Heart right ventricle (tissue), 16 donors: ENCODE data around the gene CHMP1A. TPM values are rescaled to one million over a fixed set of nuclear protein-coding genes. Genes with fewer than 3 reads are reported as not detected.

Experiments
- ATAC-seq, 8 donors: fragments of 200-7000 bp; cut with Tn5 transposase; one replicate each; pipeline ENCODE4 v1.9.1; 2020; ENCODE audit warnings: mild to moderate bottlenecking in 8 of 8, moderate library complexity in 8 of 8, moderate number of reproducible peaks in 1 of 8
- DNase-seq, 2 donors: peaks; one replicate each; pipeline ENCODE4 v3.0.0-alpha.2; 2020
- H3K27ac ChIP-seq, 10 donors: fragments of 200-600 bp; sonication (generic) in 2 of 10; one replicate each; pipeline versions ENCODE4 v1.5.0 to v1.8.0; 2020 to 2022; ENCODE audit warnings: mild to moderate bottlenecking in 3 of 10
- H3K27me3 ChIP-seq, 7 donors: fragments of 200-600 bp; one replicate each; pipeline ENCODE4 v1.8.0; 2021 to 2022; ENCODE audit warnings: mild to moderate bottlenecking in 2 of 7
- H3K36me3 ChIP-seq, 9 donors: fragments of 200-600 bp; sonication (generic) in 1 of 9; one replicate each; pipeline versions ENCODE4 v1.5.0 to v1.8.0; 2020 to 2022; ENCODE audit warnings: mild to moderate bottlenecking in 2 of 9
- H3K4me1 ChIP-seq, 9 donors: fragments of 200-600 bp; sonication (generic) in 1 of 9; one replicate each; pipeline versions ENCODE4 v1.5.0 to v1.8.0; 2020 to 2022; ENCODE audit warnings: mild to moderate bottlenecking in 4 of 9
- H3K4me3 ChIP-seq, 10 donors: fragments of 200-600 bp; sonication (generic) in 2 of 10; one replicate each; pipeline versions ENCODE4 v1.5.0 to v1.8.0; 2020 to 2022; ENCODE audit warnings: mild to moderate bottlenecking in 7 of 10, moderate library complexity in 2 of 10
- H3K9me3 ChIP-seq, 11 donors: fragments of 200-600 bp in 10 of 11; sonication (generic) in 2 of 11; one replicate each; pipeline versions ENCODE4 v1.5.0 to v1.8.0; 2013 to 2022; ENCODE audit warnings: mild to moderate bottlenecking in 2 of 11, control low read depth in 1 of 11, moderate library complexity in 1 of 11
- CTCF ChIP-seq, 9 donors: fragments of 200-600 bp; sonication (generic) in 2 of 9; IDR thresholded peaks; one replicate each; pipeline versions ENCODE4 v1.5.0 to v1.8.0; 2021 to 2022; ENCODE audit warnings: antibody characterized with exemption in 9 of 9, mild to moderate bottlenecking in 5 of 9, moderate library complexity in 1 of 9
- WGBS, 2 donors: extraction: QIAGEN DNeasy Blood & Tissue Kit; methylation state at CpG; one replicate each; pipeline ENCODE4 v1.1.7; 2013; ENCODE audit warnings: inconsistent platforms in 1 of 2; 5-methylcytosine and 5-hydroxymethylcytosine counted together
- intact Hi-C, 10 donors: fragments of 100-400 bp; cut with DNase I; formaldehyde crosslinking; loops; one replicate each; pipeline versions ENCODE4 v1.11.1 to v1.14.2; 2022
- polyA plus RNA-seq, 2 donors: library from polyadenylated mRNA; stranded (reverse); fragments of 200-250 nt; gene quantifications; one replicate each; pipeline ENCODE4 v1.2.3, GENCODE V29; 2013
- total RNA-seq, 10 donors: library from RNA; stranded (reverse); fragmentation: NEBNext Ultra II Directional in 3 of 10; extraction: Animal tissue kit (Norgen Biotek cat#: 25700) in 3 of 10; gene quantifications; one replicate each; pipeline versions ENCODE4 v1.2.1 to v1.2.4, GENCODE V29; 2021 to 2023
- donor health status: Arrhythmogenic right ventricular cardiomyopathy.
- donor health status: ischemic (EF 13 %, LVEDD 7.1; RV severe dilation, severe dysfunction).
- donor health status: healthy with polysubstance abuse.
- donor health status: DM: no; HTN: yes; CAD: no.
- donor health status: DM: no; HTN: no; CAD: no.
- donor health status: ischemic (EF 25% LVEDD 6.9; RV normal size, moderate dysfunction).
- donor health status: ischemic (EF 25% LVEDD 5.7; RV mildly dilated, moderate dysfunction).
- donor health status: healthy.
- donor health status: DM: yes; HTN: yes; CAD: no.
- donor health status: Ischemic cardiomyopathy.
- donor health status: ischemic (EF 35%, LVEDD 5.7; RV mildly dilated, moderate dysfunction).
- donor health status: nonischemic (EF 11% LVEDD 7.7; RV severe dilation, severe dysfunction).
- donor health status: DM: yes; HTN: yes; CAD: no.
- donor health status: PGD.
- donor health status: ischemic (EF 29% LVEDD 5.4; RV normal size, mild dysfunction).
- donor health status: nonischemic (EF 23%, LVEDD 6.1; RV moderate dilation, normal function).

CHMP1A gene
- total and polyA plus RNA-seq, 12 donors: 30.6 to 71.4 (median 36.7) TPM

DNA sequence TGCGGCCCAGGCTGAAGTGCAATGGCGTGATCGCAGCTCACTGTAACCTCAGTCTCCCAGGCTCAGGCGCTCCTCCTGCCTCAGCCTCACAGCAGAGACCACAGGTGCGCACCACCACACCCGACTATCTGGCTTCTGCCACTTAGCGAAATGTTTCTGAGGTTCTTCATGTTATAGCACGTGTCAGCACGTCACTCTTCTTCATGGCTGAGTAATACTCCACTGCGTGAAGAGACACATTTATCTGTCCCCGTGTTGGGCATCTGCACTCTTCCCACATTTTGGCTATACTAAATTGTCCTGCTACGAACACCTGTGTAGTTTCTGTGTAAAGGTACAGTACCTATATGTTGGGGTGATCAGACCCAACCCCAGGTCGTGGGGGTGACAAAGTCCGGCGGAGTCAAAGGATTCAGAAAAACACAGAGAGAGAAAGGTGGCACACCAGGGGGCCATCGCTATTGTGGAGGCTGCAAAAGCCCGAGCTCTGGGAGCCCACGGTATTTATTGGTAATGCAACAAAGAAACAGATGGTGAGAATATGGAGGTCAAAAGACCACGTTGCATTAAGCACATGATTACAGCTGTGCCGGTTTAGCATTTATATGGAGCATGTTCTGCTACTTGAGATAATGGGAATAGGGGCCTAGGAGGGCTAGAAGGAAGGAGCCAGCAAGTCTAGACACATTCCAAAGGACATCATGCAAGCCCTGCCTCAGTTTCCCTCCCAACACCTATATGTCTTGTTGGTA lies 44.9 kb downstream of the CHMP1A start:
- DNase-seq (no peak), ATAC-seq (no peak)
- H3K27ac ChIP-seq: no peak overlapping the region
- no peak for TF ChIP-seq CTCF (IDR thresholded peaks at IDR 0.05)
- no peaks in the 10 kb centered on the region for H3K36me3 ChIP-seq
- H3K27me3 ChIP-seq: peaks cover 8 to 46% (median 12%) of the 10 kb centered on the region in 7 donors
- H3K4me1 ChIP-seq: peaks cover 0 to 6% (median 0%) of the 10 kb centered on the region in 9 donors
- H3K9me3 ChIP-seq: no peaks in the 10 kb centered on the region
- H3K4me3 ChIP-seq: no peak overlapping the region
- WGBS, 2 donors: 86% methylated on average over 20 of the region's 20 CpGs
- intact Hi-C loops: no loop called here

DNA sequence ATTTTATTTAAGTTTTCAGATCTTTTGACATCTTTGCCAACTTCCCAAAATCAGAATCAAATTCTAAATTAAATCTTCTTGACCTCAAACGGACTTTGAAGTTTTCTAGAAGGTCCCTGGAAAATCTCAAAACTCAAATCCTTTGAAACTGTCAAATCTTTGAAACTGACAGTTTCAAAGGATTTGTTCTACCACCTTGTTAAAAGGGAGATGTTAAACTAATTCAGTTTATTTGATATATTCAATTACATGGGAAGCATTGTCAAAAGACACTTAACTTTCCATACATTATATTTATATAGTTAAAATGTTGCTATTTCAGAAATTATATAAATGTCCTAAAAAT lies 47.4 kb downstream of the CHMP1A start:
- Histone ChIP-seq H3K4me3 (no peak overlapping the region), H3K9me3 (no peaks in the 10 kb centered on the region), H3K4me1 (no peaks in the 10 kb centered on the region), H3K27me3 (peaks cover 8 to 39% (median 20%) of the 10 kb centered on the region in 7 donors), H3K36me3 (no peaks in the 10 kb centered on the region), H3K27ac (no peak overlapping the region)
- ATAC-seq (no peak), DNase-seq (no peak)
- intact Hi-C loops: loop anchor here in 1 of 10 donors (1.0 kb wide), 1 partner anchor 42 kb away; no protein-coding TSS in a partner anchor
- TF ChIP-seq CTCF (IDR thresholded peaks at IDR 0.05): no peak
- WGBS, 2 donors: 72 to 74% methylated on average over 1 of the region's 1 CpG

GRCh38 chr16:89607937-89608740 lies 49.4 kb downstream of the CHMP1A start:
- Histone ChIP-seq H3K4me1 (peaks cover 0 to under 1% (median 0%) of the 10 kb centered on the region in 9 donors), H3K9me3 (no peaks in the 10 kb centered on the region), H3K36me3 (no peaks in the 10 kb centered on the region), H3K27ac (no peak overlapping the region), H3K27me3 (peaks cover 4 to 37% (median 26%) of the 10 kb centered on the region in 7 donors), H3K4me3 (no peak overlapping the region)
- WGBS, 2 donors: 74 to 81% methylated on average over 32 of the region's 32 CpGs
- no peak for TF ChIP-seq CTCF (IDR thresholded peaks at IDR 0.05)
- ATAC-seq (no peak), DNase-seq (no peak)
- intact Hi-C loops: no loop called here

DNA sequence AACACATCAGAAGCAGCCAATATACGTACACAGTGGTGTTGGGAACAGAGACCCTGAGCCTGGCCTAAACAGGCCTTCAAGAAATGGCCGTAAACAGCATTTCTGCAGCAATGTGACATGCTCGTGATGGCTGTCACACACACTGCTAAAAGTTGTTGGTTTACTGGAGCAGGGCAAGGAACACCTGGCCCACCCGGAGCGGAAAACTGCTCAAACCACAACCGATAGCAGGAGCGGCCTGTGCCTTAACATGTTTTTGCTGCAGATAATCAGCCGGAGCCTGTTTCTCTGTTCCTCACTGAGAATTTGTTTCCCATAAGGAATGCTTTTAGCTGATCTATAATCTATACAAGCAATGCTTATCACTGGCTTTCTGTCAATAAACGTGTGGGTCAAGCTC lies 50.1 kb downstream of the CHMP1A start:
- H3K4me3 ChIP-seq: no peak overlapping the region
- H3K27me3 ChIP-seq: peaks cover 2 to 33% (median 24%) of the 10 kb centered on the region in 7 donors
- H3K4me1 ChIP-seq: peaks cover 0 to 7% (median 5%) of the 10 kb centered on the region in 9 donors
- WGBS, 2 donors: 80 to 81% methylated on average over 9 of the region's 9 CpGs
- H3K36me3 ChIP-seq: no peaks in the 10 kb centered on the region
- no peak overlapping the region for H3K27ac ChIP-seq
- no peak for TF ChIP-seq CTCF (IDR thresholded peaks at IDR 0.05)
- no peak for ATAC-seq
- no peak for DNase-seq
- intact Hi-C loops: no loop called here
- H3K9me3 ChIP-seq: no peaks in the 10 kb centered on the region
